Skeletal muscle satellite cell (primary cell): ENCODE measurements around the gene ACCS. TPM values are rescaled to one million over a fixed set of nuclear protein-coding genes. Genes with fewer than 3 reads are reported as not detected.

Experiments used
- H3K27me3 ChIP-seq: 2 replicates; pipeline ENCODE4 v1.7.0; 2013; ENCODE audit warnings: low read length; ENCODE audit not compliant: control insufficient read depth, insufficient read depth
- H3K36me3 ChIP-seq: 2 replicates; pipeline ENCODE4 v1.7.0; 2013; ENCODE audit warnings: mild to moderate bottlenecking, control low read depth, low read length; ENCODE audit not compliant: insufficient read depth
- H3K4me1 ChIP-seq: 2 replicates; pipeline ENCODE4 v1.7.0; 2013; ENCODE audit warnings: low read length; ENCODE audit not compliant: control insufficient read depth, insufficient read depth
- H3K4me2 ChIP-seq: 2 replicates; pipeline ENCODE4 v1.7.0; 2013; ENCODE audit warnings: mild to moderate bottlenecking, low read length
- H3K4me3 ChIP-seq: 2 replicates; pipeline ENCODE4 v1.7.0; 2013; ENCODE audit warnings: low read length
- H3K9ac ChIP-seq: 2 replicates; pipeline ENCODE4 v1.7.0; 2013; ENCODE audit warnings: mild to moderate bottlenecking, low read depth, low read length, moderate library complexity
- H3K9me3 ChIP-seq: replicated peaks from 2 replicates; pipeline ENCODE4 v1.7.0; 2013; ENCODE audit warnings: mild to moderate bottlenecking, control low read depth, low read length
- total RNA-seq: library from RNA; depleted of rRNA; stranded (reverse); fragments of >200 nt; gene quantifications from 2 replicates; pipeline ENCODE4 v1.2.3, GENCODE V29; 2012; rRNA removed

The ACCS gene, protein sequence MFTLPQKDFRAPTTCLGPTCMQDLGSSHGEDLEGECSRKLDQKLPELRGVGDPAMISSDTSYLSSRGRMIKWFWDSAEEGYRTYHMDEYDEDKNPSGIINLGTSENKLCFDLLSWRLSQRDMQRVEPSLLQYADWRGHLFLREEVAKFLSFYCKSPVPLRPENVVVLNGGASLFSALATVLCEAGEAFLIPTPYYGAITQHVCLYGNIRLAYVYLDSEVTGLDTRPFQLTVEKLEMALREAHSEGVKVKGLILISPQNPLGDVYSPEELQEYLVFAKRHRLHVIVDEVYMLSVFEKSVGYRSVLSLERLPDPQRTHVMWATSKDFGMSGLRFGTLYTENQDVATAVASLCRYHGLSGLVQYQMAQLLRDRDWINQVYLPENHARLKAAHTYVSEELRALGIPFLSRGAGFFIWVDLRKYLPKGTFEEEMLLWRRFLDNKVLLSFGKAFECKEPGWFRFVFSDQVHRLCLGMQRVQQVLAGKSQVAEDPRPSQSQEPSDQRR
- total RNA-seq = 3.3 and 3.8 TPM in 2 replicates

DNA sequence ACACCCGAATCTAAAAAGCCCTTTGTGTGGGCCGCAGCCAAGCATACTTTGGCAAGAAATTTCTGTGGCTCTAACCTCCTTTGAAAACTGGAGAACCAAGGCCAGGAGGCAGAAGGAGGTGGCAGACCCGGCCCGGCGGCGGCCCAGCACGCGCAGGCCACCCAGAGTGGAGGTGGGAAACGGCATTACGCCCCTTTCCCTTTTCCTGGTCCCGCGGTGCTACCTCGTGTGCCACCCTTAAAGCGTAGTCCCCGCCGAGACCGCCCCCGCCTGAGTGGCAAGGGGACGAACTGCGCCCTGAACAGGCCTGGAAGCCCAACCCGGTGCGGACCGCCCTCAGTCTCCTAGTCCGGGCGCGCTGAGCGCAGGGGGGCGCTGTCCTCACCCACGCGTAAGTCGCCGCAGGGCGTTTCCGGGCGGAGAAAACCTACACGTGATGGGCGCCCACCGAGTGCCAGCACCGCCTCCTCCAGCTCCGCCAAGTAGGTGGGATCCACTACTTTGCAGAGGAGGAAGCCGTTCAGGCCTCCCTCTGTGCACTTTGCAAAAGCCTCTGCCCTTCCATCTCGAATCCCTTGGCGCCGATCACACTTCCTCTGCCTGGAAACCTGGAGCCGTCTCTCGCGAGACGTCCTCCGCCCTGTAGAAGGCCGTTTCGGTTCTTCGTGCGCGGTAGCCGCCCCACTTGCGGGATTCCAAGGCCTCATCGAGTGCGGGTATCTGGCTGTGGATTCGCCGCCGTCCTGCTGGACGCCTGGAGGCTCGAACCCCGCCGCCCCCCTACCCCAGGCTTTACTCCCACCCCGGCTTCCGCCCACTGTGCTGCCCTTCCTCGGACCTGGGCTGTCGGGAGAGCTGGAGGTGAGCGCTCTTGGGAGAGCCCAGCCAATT is at the start of gene ACCS:
ACCS (plus strand) TSS at position 430 of the 891 bp plus-strand sequence. CDS start 1,358 bp downstream, outside the sequence.
- H3K4me2 ChIP-seq = peak within 1 kb of the TSS; percentile 96
- no peaks in the 10 kb centered on the region for H3K9me3 ChIP-seq
- peaks cover 9% of the 10 kb centered on the region for H3K4me1 ChIP-seq
- H3K27me3 ChIP-seq = peaks cover 24% of the 10 kb centered on the region
- peak within 1 kb of the TSS; percentile 81 for H3K4me3 ChIP-seq
- peak within 1 kb of the TSS; percentile 87 for H3K9ac ChIP-seq
- H3K36me3 ChIP-seq = no peaks in the 10 kb centered on the region

DNA sequence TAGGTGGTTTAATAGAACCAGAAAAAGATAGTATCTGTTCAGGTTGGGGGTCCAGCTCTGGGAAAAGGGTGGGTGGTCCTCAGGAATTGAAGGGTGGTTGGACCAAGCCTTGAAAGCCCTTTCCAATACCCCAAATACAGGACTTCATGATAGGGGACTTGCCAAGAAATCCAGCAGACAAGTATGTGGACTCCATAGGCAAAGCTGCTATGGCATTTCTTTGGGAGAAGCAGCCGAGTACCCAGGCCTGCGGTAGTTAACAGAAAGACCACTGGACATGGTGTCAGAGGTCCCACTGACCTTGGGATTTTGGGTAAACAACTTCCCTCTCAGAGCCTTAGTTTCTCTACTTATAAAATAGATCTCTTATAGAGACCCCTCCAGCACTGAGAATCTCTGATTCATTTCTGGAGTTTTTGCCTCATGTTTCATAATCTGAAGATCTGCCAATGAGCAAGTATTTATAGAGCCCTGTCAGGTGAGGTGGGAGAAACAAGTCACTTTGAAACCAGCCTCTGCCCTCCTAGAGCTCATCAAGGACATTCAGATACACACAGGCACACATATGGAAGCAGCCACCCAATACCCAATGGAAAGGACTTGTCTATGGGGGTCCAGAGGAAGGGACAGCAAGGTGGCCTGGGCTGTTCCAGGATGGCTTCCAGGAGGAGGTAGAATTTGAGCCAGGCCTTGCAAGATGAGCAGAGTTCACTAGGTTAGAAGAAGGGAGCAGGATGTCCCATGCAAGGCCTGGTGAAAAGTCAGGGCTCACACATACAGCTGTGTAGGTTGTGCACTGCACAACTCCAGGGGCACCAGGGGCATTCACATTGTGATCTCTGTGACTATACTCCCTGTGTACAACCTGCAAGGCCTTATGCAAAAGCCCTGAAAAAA is 49.3 kb upstream of the ACCS start:
- H3K4me1 ChIP-seq = peaks cover 26% of the 10 kb centered on the region
- no peak overlapping the region for H3K9ac ChIP-seq
- H3K4me2 ChIP-seq = peak overlapping the region; percentile 57
- no peak overlapping the region for H3K4me3 ChIP-seq
- H3K36me3 ChIP-seq = no peaks in the 10 kb centered on the region
- no peaks in the 10 kb centered on the region for H3K9me3 ChIP-seq
- peaks cover 29% of the 10 kb centered on the region for H3K27me3 ChIP-seq

DNA sequence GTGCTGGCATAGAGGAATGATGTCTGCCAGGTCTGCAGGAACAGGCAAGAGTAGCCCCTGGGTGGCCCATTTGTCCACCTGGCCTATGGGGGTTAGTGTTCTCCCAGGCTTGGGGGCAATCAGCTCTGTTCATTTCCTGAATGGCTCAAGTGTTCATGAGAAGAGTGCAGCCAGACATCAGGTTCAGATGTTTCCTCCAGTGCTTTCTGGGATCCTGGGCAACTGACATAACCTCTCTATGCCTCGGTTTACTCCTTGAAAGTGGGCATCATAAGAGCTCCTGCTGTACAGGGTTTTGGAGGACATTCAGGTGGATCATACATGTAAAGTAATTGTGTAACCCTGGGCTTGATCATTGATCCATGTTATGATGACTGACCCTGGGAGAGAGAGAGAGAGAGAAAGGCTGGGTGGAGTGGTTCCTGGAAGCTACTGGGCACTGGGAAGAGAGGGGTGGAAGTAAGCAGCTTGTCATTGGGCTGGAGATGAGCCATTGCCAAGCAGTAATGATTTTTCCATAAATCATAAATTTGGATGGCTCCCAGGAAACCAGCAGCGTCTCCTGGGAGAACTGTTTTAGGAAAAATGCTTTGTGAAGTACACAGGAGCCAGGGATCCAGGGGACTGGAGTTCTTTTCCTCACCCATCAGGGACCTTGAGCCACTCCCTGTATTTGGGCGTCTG is 48.5 kb upstream of the ACCS start:
- H3K9me3 ChIP-seq = no peaks in the 10 kb centered on the region
- H3K4me2 ChIP-seq = no peak overlapping the region
- no peaks in the 10 kb centered on the region for H3K36me3 ChIP-seq
- H3K4me1 ChIP-seq = peaks cover 23% of the 10 kb centered on the region
- H3K9ac ChIP-seq = no peak overlapping the region
- peaks cover 29% of the 10 kb centered on the region for H3K27me3 ChIP-seq
- H3K4me3 ChIP-seq = no peak overlapping the region

DNA sequence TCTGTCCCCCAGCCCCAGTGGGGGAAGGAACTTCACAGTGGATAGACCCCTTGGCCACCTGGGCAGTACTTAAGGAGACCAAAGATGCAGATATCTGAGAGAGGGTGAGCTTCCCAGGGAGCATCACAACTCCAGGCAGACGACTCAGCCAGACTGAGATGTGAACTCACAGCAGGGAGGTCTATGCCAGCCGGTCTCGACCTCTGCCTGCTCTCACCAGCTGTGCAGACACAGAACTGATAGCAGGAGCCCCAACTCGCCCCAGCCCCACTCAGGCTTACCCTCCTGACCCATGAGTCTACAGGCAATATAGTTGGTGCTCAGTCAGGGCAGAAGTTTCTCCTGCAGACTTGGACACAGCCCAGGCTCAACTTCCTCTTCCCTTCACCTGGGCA is 47.9 kb upstream of the ACCS start:
- Histone ChIP-seq H3K4me2 (no peak overlapping the region), H3K9ac (no peak overlapping the region), H3K9me3 (no peaks in the 10 kb centered on the region), H3K27me3 (peaks cover 29% of the 10 kb centered on the region), H3K4me3 (no peak overlapping the region), H3K4me1 (peaks cover 23% of the 10 kb centered on the region), H3K36me3 (no peaks in the 10 kb centered on the region)

DNA sequence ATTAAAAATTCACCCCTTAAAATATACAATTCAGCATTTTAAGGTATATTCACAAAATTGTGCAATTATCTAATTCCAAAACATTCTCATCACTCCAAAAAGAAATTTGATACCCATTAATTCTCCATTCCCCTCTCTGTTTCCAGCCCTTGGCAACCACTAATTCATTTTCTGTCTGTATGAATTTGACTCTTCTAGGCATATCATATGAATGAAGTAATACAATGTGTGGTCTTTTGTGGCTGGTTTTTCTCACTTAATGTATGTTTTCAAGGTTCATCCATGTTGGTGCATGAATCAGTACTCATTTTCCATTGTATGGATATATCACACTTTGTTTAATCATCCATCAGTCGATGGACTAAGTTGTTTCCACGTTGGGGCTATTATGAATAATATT is 47.2 kb upstream of the ACCS start:
- no peak overlapping the region for H3K4me3 ChIP-seq
- H3K9ac ChIP-seq = no peak overlapping the region
- H3K36me3 ChIP-seq = no peaks in the 10 kb centered on the region
- H3K4me1 ChIP-seq = peaks cover 23% of the 10 kb centered on the region
- no peak overlapping the region for H3K4me2 ChIP-seq
- peaks cover 35% of the 10 kb centered on the region for H3K27me3 ChIP-seq
- H3K9me3 ChIP-seq = no peaks in the 10 kb centered on the region

DNA sequence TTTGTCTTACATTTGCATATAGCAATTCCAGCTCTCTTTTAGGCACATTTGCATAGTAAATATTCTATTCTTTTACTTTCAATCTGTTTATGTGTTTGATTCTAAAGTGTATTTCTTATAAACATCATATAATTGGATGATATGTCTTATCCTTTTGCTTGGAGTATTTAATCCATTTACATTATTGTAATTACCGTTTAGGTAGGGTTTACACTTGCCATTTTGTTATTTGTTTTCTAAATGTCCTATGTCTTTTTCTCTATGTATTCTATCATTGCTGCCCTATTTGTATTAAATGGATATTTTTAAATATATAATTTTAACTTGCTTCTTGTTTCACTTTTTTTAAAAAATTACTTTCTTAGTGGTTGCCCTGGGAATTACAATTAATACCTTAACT is 41.1 kb upstream of the ACCS start:
- Histone ChIP-seq H3K4me1 (no peaks in the 10 kb centered on the region), H3K36me3 (no peaks in the 10 kb centered on the region), H3K9me3 (peaks cover 5% of the 10 kb centered on the region), H3K4me3 (no peak overlapping the region), H3K4me2 (no peak overlapping the region), H3K27me3 (peaks cover 44% of the 10 kb centered on the region), H3K9ac (no peak overlapping the region)

DNA sequence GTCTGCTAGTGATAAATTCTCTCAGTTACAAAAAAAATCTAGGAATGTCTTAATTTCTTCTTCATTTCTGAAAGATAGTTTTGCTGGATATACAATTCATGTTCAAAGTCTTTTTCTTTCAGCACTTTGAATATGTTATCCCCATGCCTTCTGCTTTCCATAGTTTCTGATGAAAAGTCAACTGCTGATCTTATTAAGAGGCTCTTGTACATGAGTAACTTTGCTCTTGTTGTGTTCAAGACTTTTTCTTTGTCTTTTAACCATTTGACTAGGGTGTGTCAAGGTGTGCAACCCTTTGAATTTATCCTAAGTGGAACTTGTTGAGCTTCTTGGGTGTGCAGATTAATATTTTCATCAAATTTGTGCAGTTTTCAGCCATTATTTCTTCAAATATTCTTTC is 40.3 kb upstream of the ACCS start:
- Histone ChIP-seq H3K4me1 (peaks cover 7% of the 10 kb centered on the region), H3K4me2 (no peak overlapping the region), H3K27me3 (peaks cover 41% of the 10 kb centered on the region), H3K9ac (no peak overlapping the region), H3K4me3 (no peak overlapping the region), H3K9me3 (peaks cover 5% of the 10 kb centered on the region), H3K36me3 (no peaks in the 10 kb centered on the region)

DNA sequence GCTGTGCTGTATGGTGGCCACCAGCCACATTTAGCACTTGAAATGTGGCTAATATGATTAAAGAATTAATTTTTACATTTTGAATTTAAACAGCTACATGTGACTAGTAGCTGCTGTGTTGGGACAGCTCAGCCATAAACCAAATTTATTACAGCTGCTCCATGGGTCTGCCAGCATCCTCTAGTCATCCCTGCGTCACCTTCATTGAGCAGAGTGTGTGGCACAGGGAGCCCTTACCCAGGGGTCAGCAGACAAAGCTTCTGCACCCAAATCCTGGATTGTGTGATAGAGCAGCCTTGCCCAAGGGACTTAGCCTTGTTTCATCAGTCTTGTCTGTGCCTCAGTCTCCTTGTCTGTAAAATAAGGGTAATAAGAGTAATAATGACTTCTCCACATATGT is 37.7 kb upstream of the ACCS start:
- no peak overlapping the region for H3K9ac ChIP-seq
- H3K4me1 ChIP-seq = peaks cover 22% of the 10 kb centered on the region
- peaks cover 5% of the 10 kb centered on the region for H3K9me3 ChIP-seq
- no peaks in the 10 kb centered on the region for H3K36me3 ChIP-seq
- H3K27me3 ChIP-seq = peaks cover 63% of the 10 kb centered on the region
- H3K4me2 ChIP-seq = no peak overlapping the region
- H3K4me3 ChIP-seq = no peak overlapping the region

DNA sequence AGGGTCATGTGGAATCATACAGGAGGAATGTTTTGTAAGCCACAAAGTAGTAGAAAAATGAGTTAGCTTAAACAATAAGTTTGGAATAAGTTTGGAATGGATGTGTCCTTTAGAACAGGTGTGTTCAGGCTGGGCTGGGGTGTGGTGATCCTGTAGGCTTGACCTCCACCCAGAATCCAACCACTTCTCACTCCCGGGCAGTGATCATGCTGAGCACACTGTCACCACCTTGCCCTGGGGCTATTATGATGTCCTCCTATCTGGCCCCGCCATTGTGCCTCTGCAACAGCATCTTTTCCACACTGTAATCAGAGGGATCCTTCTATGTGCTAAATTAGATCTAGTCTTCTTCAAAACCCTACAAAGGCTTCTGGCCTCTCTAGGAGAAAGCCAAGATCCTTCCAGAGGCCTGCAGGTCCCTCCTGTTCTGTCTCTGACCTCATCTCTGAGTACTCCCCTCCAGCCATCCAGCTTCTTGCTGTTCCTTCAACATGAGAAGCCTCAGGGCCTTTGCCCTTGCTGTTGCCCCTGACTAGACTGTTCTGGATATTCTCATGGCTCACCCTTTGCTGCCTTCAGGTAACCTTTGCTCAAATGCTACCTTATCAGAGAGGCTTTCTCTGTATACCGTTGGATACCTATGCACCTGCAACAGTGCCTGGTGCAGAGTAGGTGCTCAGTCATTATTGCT is 37.1 kb upstream of the ACCS start:
- no peak overlapping the region for H3K9ac ChIP-seq
- no peak overlapping the region for H3K4me3 ChIP-seq
- no peak overlapping the region for H3K4me2 ChIP-seq
- H3K36me3 ChIP-seq = no peaks in the 10 kb centered on the region
- H3K4me1 ChIP-seq = peaks cover 22% of the 10 kb centered on the region
- H3K9me3 ChIP-seq = peaks cover 5% of the 10 kb centered on the region
- peaks cover 62% of the 10 kb centered on the region for H3K27me3 ChIP-seq

DNA sequence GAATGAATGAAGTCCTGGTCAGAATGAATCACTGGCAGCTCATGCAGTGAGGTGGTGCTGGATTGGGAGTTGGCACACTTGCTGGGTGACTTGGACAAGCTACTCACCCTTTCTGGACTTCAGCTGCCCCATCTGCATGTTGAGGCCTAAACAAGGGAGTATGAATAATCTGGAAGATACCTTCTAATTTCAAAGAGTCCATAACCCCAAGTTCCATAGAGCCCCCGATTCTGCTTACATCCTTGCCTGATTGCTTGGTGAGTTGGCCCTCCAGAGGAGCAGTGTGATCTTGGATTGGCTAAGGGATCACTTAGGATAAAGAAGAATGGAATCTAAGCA is 36.6 kb upstream of the ACCS start:
- Histone ChIP-seq H3K9ac (no peak overlapping the region), H3K27me3 (peaks cover 57% of the 10 kb centered on the region), H3K36me3 (no peaks in the 10 kb centered on the region), H3K9me3 (peaks cover 5% of the 10 kb centered on the region), H3K4me3 (no peak overlapping the region), H3K4me2 (no peak overlapping the region), H3K4me1 (peaks cover 22% of the 10 kb centered on the region)
